GM21576 (cell line): ENCODE results near the gene KIAA1217.

Experiments
- ATAC-seq: cut with Tn5 transposase; IDR thresholded peaks from one replicate; pipeline ENCODE4 v1.9.1; 2021; ENCODE audit warnings: mild to moderate bottlenecking, moderate library complexity; ENCODE audit not compliant: unreplicated experiment

Gene KIAA1217

GRCh38 chr10:24484771-24485170 lies 275.8 kb downstream of the KIAA1217 start:
- no peak for ATAC-seq

- ATAC-seq: no peak
These were observed 276.4 kb downstream of the KIAA1217 start for GRCh38 chr10:24485304-24485703.

GRCh38 chr10:24488631-24489030 lies 279.7 kb downstream of the KIAA1217 start:
- no peak for ATAC-seq

- no peak for ATAC-seq
These were observed 284.2 kb downstream of the KIAA1217 start for GRCh38 chr10:24493165-24493564.

GRCh38 chr10:24494236-24494635 lies 285.3 kb downstream of the KIAA1217 start:
- ATAC-seq: no peak

- ATAC-seq: no peak
These were observed 285.8 kb downstream of the KIAA1217 start for GRCh38 chr10:24494777-24495176.

- ATAC-seq: no peak
These were observed 286.9 kb downstream of the KIAA1217 start for GRCh38 chr10:24495666-24496460.

- no peak for ATAC-seq
These were observed 288.0 kb downstream of the KIAA1217 start for GRCh38 chr10:24496906-24497305.

GRCh38 chr10:24501056-24501711 lies 292.2 kb downstream of the KIAA1217 start:
- ATAC-seq: no peak

- ATAC-seq: no peak
These were observed 293.1 kb downstream of the KIAA1217 start for GRCh38 chr10:24502006-24502405.

- no peak for ATAC-seq
These were observed 294.0 kb downstream of the KIAA1217 start for GRCh38 chr10:24502801-24503460.

- ATAC-seq: peak; percentile 69
These were observed 294.8 kb downstream of the KIAA1217 start for GRCh38 chr10:24503461-24504320.

GRCh38 chr10:24505759-24506158 lies 296.8 kb downstream of the KIAA1217 start:
- ATAC-seq: no peak

- no peak for ATAC-seq
These were observed 304.2 kb downstream of the KIAA1217 start for GRCh38 chr10:24513155-24513554.

- ATAC-seq: no peak
These were observed 306.5 kb downstream of the KIAA1217 start for GRCh38 chr10:24515481-24515880.

- no peak for ATAC-seq
These were observed 309.5 kb downstream of the KIAA1217 start for GRCh38 chr10:24518411-24518810.

- no peak for ATAC-seq
These were observed 310.2 kb downstream of the KIAA1217 start for GRCh38 chr10:24518981-24519597.

- no peak for ATAC-seq
These were observed 311.0 kb downstream of the KIAA1217 start for GRCh38 chr10:24519950-24520349.

- ATAC-seq: no peak
These were observed 315.4 kb downstream of the KIAA1217 start for GRCh38 chr10:24524314-24524713.

- no peak for ATAC-seq
These were observed 317.2 kb downstream of the KIAA1217 start for GRCh38 chr10:24526085-24526649.
